CD4-positive, alpha-beta T cell (primary cell): Measurements from ENCODE around the gene RAD51AP2. TPM values are rescaled to one million over a fixed set of nuclear protein-coding genes. Genes with fewer than 3 reads are reported as not detected.

Experiments used
- ATAC-seq: fragments of 200-7000 bp; cut with Tn5 transposase; one replicate; pipeline ENCODE4 v1.10.0; 2022; ENCODE audit warnings: mild to moderate bottlenecking; ENCODE audit not compliant: poor library complexity
- CTCF ChIA-PET: fragments of 350-600 bp; sonication (Branson Sonifier 250); formaldehyde crosslinking; loops from one replicate; lab custom pipeline; 2021; ENCODE audit warnings: antibody characterized with exemption, inconsistent platforms; lab: Charles Lee
- POLR2A ChIA-PET: fragments of 350-600 bp; sonication (Branson Sonifier 250); formaldehyde crosslinking; loops from one replicate; lab custom pipeline; 2021; ENCODE audit warnings: antibody characterized with exemption, inconsistent platforms; lab: Charles Lee
- DNase-seq, 14 experiments: peaks; one replicate each; pipeline ENCODE4 v3.0.0-alpha.2; 2013 to 2020; ENCODE audit warnings: mixed read lengths in 2 of 14
- H3K27ac ChIP-seq, 2 donors: one replicate each; pipeline versions ENCODE4 v1.5.1 to v1.7.0; 2013; ENCODE audit warnings: low read length in 2 of 2, low read depth in 1 of 2, mild to moderate bottlenecking in 1 of 2
- H3K27me3 ChIP-seq, 2 experiments: 1 replicate in 1 of 2; 2 replicates in 1 of 2; pipeline versions ENCODE4 v1.6.1 to v1.7.0; 2013; ENCODE audit warnings: low read length in 2 of 2, control low read depth in 1 of 2, mild to moderate bottlenecking in 1 of 2, moderate library complexity in 1 of 2; ENCODE audit not compliant: insufficient read depth in 2 of 2, control insufficient read depth in 1 of 2
- H3K36me3 ChIP-seq: one replicate; pipeline ENCODE4 v1.6.1; 2013; ENCODE audit warnings: low read length, control low read depth; ENCODE audit not compliant: insufficient read depth
- H3K4me1 ChIP-seq: one replicate; pipeline ENCODE4 v1.6.1; 2013; ENCODE audit warnings: low read length, control low read depth; ENCODE audit not compliant: insufficient read depth
- H3K4me3 ChIP-seq: one replicate; pipeline ENCODE4 v1.5.1; 2013; ENCODE audit warnings: mild to moderate bottlenecking, low read length, moderate library complexity
- H3K9me3 ChIP-seq, 2 experiments: 1 replicate in 1 of 2; 2 replicates in 1 of 2; pipeline versions ENCODE4 v1.6.1 to v1.7.0; 2013; ENCODE audit warnings: low read length in 2 of 2, mild to moderate bottlenecking in 2 of 2, control low read depth in 1 of 2, moderate library complexity in 1 of 2; ENCODE audit not compliant: control insufficient read depth in 1 of 2, insufficient read depth in 1 of 2
- H3K27ac Mint-ChIP-seq: one replicate; pipeline ENCODE4 v1.8.0; 2020; ENCODE audit warnings: mixed read lengths
- H3K27me3 Mint-ChIP-seq: one replicate; pipeline ENCODE4 v1.8.0; 2021; ENCODE audit warnings: mixed read lengths
- H3K36me3 Mint-ChIP-seq: one replicate; pipeline ENCODE4 v1.8.0; 2021; ENCODE audit warnings: low read depth, mixed read lengths
- H3K4me1 Mint-ChIP-seq: one replicate; pipeline ENCODE4 v1.8.0; 2021; ENCODE audit warnings: low read depth, mixed read lengths
- H3K4me3 Mint-ChIP-seq: one replicate; pipeline ENCODE4 v1.8.0; 2020; ENCODE audit warnings: mild to moderate bottlenecking, mixed read lengths
- H3K9me3 Mint-ChIP-seq: one replicate; pipeline ENCODE4 v1.8.0; 2020; ENCODE audit warnings: mixed read lengths
- intact Hi-C, 2 experiments: fragments of 100-400 bp; cut with DNase I in 1 of 2; cut with micrococcal nuclease in 1 of 2; formaldehyde crosslinking; loops; one replicate each; pipeline versions ENCODE4 v1.15.1 to v1.9.0; 2023 to 2025; cut with DNase I, micrococcal nuclease
- total RNA-seq, 174 experiments: library from RNA in 2 of 174; stranded (reverse) in 2 of 174; gene quantifications; one replicate each; pipeline ENCODE4 v1.2.3 and lab custom pipeline; 2021 to 2026
- TF ChIP-seq, protein P1 (sequence below): fragments of 200-600 bp; IDR thresholded peaks from one replicate; pipeline ENCODE4 v1.8.0; 2022; ENCODE audit warnings: antibody characterized with exemption, mild to moderate bottlenecking

The RAD51AP2 gene
- total RNA-seq, 2 experiments from 2014 or later: not detected

DNA sequence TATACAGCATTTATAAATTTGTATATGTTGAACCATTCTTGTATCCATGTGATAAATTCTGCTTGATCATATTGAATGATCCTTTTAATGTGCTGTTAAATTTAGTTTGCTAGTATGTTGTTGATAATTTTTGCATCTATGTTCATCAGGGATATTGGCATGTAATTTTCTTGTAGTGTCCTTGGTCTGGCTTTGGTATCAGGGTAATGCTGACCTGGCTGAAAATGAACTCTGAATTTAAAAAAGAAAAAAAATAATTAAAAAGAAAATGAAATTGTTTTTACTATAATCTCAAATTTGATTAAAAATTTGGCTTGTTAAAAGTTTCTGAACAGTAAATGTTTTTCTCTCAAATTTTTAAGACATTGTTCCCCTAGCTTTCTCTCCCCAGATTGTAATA lies 46.3 kb downstream of the RAD51AP2 start:
- CTCF ChIA-PET: no interaction called here
- H3K27ac ChIP-seq: no peak overlapping the region
- POLR2A ChIA-PET: no interaction called here
- Mint-ChIP-seq H3K4me3 (no peak overlapping the region), H3K27ac (no peak overlapping the region), H3K36me3 (no peaks in the 10 kb centered on the region), H3K9me3 (peaks cover 4% of the 10 kb centered on the region), H3K4me1 (no peaks in the 10 kb centered on the region), H3K27me3 (no peaks in the 10 kb centered on the region)
- no peaks in the 10 kb centered on the region for H3K36me3 ChIP-seq
- intact Hi-C loops: no loop called here
- H3K27me3 ChIP-seq: no peaks in the 10 kb centered on the region
- no peaks in the 10 kb centered on the region for H3K4me1 ChIP-seq
- H3K4me3 ChIP-seq: no peak overlapping the region
- H3K9me3 ChIP-seq: peaks cover 4 to 13% of the 10 kb centered on the region in 2 experiments
- DNase-seq: no peak
- ATAC-seq: no peak
- TF ChIP-seq, protein P1, sequence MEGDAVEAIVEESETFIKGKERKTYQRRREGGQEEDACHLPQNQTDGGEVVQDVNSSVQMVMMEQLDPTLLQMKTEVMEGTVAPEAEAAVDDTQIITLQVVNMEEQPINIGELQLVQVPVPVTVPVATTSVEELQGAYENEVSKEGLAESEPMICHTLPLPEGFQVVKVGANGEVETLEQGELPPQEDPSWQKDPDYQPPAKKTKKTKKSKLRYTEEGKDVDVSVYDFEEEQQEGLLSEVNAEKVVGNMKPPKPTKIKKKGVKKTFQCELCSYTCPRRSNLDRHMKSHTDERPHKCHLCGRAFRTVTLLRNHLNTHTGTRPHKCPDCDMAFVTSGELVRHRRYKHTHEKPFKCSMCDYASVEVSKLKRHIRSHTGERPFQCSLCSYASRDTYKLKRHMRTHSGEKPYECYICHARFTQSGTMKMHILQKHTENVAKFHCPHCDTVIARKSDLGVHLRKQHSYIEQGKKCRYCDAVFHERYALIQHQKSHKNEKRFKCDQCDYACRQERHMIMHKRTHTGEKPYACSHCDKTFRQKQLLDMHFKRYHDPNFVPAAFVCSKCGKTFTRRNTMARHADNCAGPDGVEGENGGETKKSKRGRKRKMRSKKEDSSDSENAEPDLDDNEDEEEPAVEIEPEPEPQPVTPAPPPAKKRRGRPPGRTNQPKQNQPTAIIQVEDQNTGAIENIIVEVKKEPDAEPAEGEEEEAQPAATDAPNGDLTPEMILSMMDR: no peak

DNA sequence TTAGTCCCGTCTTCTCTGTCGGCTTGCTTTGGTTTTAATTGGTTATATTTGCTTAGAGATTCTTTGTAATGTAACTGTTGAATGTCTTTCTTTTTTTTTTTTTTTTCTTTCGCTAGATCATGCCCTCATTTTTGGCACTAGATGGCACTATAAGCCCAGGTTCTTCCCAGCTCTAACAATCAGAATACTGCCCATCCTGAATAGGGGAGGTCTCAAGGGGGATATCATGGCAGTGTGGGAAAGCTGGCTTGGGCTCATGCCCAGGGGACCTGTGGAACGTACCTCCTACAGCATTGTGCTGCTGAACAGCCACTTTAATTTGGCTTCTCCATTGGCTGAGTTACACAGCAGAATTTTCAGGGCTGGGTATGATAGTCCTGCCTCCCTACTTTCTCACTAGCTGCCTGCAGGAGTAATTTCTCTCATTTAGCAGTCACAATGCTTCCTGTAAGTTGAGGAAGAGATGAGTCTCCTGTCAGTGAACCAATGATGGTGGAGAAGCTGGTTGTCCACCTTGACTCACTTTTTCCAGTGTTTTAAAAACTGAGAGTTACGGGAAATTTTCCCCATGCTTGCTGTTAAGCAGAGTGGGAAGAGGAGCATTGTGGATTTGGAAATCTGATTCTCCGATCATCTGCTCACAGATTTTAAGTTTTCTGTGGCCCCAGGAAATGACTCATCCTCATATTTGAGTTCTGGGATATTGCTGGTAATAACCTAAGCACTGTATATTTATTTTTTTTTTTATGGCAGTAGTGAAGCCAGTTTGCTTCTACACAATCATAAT lies 47.2 kb downstream of the RAD51AP2 start:
- H3K4me1 Mint-ChIP-seq: no peaks in the 10 kb centered on the region
- CTCF ChIA-PET: no interaction called here

DNA sequence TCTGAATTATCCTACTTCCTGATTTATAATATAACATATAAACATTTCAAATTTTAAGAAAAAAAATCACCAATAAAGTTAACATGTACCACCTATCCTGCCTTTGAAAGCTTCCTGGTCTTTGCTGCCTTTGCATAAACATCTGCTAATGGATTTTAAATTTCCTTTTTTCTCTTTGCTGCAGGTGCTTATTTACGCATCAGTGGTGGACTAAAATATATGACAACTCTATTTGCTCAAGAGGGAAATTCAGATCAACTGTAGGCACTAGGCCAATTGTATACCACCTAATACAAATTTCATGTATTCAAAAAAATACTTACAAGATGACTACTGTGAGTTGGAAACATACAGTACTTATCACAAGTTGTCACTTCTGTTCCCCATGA lies 57.2 kb downstream of the RAD51AP2 start:
- no peaks in the 10 kb centered on the region for H3K4me1 Mint-ChIP-seq
- no peaks in the 10 kb centered on the region for H3K27me3 Mint-ChIP-seq
- H3K36me3 ChIP-seq: no peaks in the 10 kb centered on the region
- H3K27ac ChIP-seq: no peak overlapping the region
- no peak overlapping the region for H3K4me3 ChIP-seq
- DNase-seq: no peak
- H3K27ac Mint-ChIP-seq: no peak overlapping the region
- ChIA-PET CTCF (no interaction called here), POLR2A (no interaction called here)
- TF ChIP-seq, protein P1: no peak
- no peak overlapping the region for H3K4me3 Mint-ChIP-seq
- H3K9me3 ChIP-seq: peaks cover 0 to 4% of the 10 kb centered on the region in 2 experiments
- H3K27me3 ChIP-seq: no peaks in the 10 kb centered on the region
- no peak for ATAC-seq
- no peaks in the 10 kb centered on the region for H3K4me1 ChIP-seq
- intact Hi-C loops: no loop called here
- no peaks in the 10 kb centered on the region for H3K36me3 Mint-ChIP-seq
- peaks cover 4% of the 10 kb centered on the region for H3K9me3 Mint-ChIP-seq

More for the DNA sequence above, 47.2 kb downstream of the RAD51AP2 start:
- Mint-ChIP-seq H3K27ac (no peak overlapping the region), H3K27me3 (no peaks in the 10 kb centered on the region), H3K4me3 (no peak overlapping the region), H3K9me3 (peaks cover 5% of the 10 kb centered on the region), H3K36me3 (no peaks in the 10 kb centered on the region)
- ATAC-seq: no peak
- Histone ChIP-seq H3K9me3 (peaks cover 4 to 13% of the 10 kb centered on the region in 2 experiments), H3K4me3 (no peak overlapping the region), H3K27me3 (no peaks in the 10 kb centered on the region), H3K4me1 (no peaks in the 10 kb centered on the region), H3K36me3 (no peaks in the 10 kb centered on the region), H3K27ac (no peak overlapping the region)
- intact Hi-C loops: no loop called here
- TF ChIP-seq, protein P1: no peak
- POLR2A ChIA-PET: no interaction called here
- no peak for DNase-seq

Other genes starting within 250 kb of the RAD51AP2 start
- not detected for gene VSNL1, start 22.3 kb upstream of the RAD51AP2 start, total RNA-seq
- 1 to 10 TPM; 7.1 to 7.8 TPM for gene SMC6, start 235.4 kb upstream of the RAD51AP2 start, total RNA-seq
- 1 to 10 TPM; 4.3 to 4.6 TPM for gene GEN1, start 235.7 kb upstream of the RAD51AP2 start, total RNA-seq